SU-DHL-6 (cell line): Measurements from ENCODE around the gene NMT2.

Experiments used
- EZH2phosphoT487 ChIP-seq: fragments of 200-600 bp; sonication (generic), shearing (Covaris generic); conservative IDR thresholded peaks from 2 replicates; pipeline ENCODE4 v1.6.1; 2018; ENCODE audit warnings: mild to moderate bottlenecking, antibody characterized with exemption, low read length, moderate library complexity, mixed read lengths
- TF ChIP-seq, protein P1 (sequence below): fragments of 200-600 bp; sonication (generic); IDR thresholded peaks from one replicate; pipeline ENCODE4 v1.5.1; 2017; ENCODE audit warnings: antibody characterized with exemption, mild to moderate bottlenecking, low read length, moderate library complexity; ENCODE audit not compliant: insufficient read depth, poor library complexity, severe bottlenecking

DNA sequence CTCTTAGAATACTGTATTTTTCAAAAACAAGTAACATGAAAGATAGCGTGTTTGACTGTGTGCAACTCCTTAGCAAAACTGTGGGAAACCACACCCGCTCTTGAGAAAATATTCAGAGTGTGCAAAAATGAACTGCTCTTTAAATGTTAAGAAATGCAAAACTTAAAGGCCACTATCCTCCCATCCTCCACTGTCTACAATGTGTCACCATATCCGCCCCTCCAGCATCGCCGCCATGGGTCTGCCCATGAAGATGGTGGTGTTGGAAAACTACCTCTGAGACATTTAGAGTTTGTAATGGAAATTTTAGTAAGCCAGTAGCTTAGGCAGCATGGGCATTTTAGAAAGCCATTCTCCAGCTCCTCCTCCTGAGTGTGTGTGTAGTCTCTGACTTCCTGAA, 20.1 kb upstream of the NMT2 start:
- TF ChIP-seq, protein P1, sequence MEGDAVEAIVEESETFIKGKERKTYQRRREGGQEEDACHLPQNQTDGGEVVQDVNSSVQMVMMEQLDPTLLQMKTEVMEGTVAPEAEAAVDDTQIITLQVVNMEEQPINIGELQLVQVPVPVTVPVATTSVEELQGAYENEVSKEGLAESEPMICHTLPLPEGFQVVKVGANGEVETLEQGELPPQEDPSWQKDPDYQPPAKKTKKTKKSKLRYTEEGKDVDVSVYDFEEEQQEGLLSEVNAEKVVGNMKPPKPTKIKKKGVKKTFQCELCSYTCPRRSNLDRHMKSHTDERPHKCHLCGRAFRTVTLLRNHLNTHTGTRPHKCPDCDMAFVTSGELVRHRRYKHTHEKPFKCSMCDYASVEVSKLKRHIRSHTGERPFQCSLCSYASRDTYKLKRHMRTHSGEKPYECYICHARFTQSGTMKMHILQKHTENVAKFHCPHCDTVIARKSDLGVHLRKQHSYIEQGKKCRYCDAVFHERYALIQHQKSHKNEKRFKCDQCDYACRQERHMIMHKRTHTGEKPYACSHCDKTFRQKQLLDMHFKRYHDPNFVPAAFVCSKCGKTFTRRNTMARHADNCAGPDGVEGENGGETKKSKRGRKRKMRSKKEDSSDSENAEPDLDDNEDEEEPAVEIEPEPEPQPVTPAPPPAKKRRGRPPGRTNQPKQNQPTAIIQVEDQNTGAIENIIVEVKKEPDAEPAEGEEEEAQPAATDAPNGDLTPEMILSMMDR, result no peak
- TF ChIP-seq EZH2phosphoT487, result no peak
